DOHH2 (cell line): ENCODE measurements around the gene CLHC1.

Experiments used
- H3F3A ChIP-seq: fragments of 200-600 bp; sonication (generic), shearing (Covaris generic); 2 replicates; pipeline ENCODE4 v1.6.0; 2016; ENCODE audit warnings: antibody characterized with exemption, mild to moderate bottlenecking; ENCODE audit not compliant: control insufficient read depth, insufficient read depth
- H3K27ac ChIP-seq: fragments of 200-600 bp; sonication (generic); 2 replicates; pipeline ENCODE4 v1.5.1; 2014; ENCODE audit warnings: low read depth, mild to moderate bottlenecking, low read length, moderate library complexity
- H3K27me3 ChIP-seq: fragments of 200-600 bp; sonication (generic); 2 replicates; pipeline ENCODE4 v1.6.1; 2014; ENCODE audit warnings: mild to moderate bottlenecking, low read length, mixed read lengths; ENCODE audit not compliant: control insufficient read depth
- H3K36me3 ChIP-seq: fragments of 200-600 bp; sonication (generic); 2 replicates; pipeline ENCODE4 v1.6.1; 2014; ENCODE audit warnings: mild to moderate bottlenecking, low read length, moderate library complexity, mixed read lengths; ENCODE audit not compliant: control insufficient read depth
- H3K4me1 ChIP-seq: fragments of 200-600 bp; sonication (generic); 2 replicates; pipeline ENCODE4 v1.6.1; 2014; ENCODE audit warnings: mild to moderate bottlenecking, low read length, mixed read lengths; ENCODE audit not compliant: control insufficient read depth
- H3K4me2 ChIP-seq: fragments of 200-600 bp; sonication (generic); 2 replicates; pipeline ENCODE4 v1.6.0; 2014; ENCODE audit warnings: mild to moderate bottlenecking, low read length, moderate library complexity
- H3K4me3 ChIP-seq: fragments of 200-600 bp; sonication (generic); 2 replicates; pipeline ENCODE4 v1.5.1; 2014; ENCODE audit warnings: mild to moderate bottlenecking, low read length, mixed read lengths
- H3K79me2 ChIP-seq: fragments of 200-600 bp; sonication (generic); 2 replicates; pipeline ENCODE4 v1.6.1; 2014; ENCODE audit warnings: mild to moderate bottlenecking, low read length, mixed read lengths; ENCODE audit not compliant: control insufficient read depth
- H3K9me2 ChIP-seq: fragments of 200-600 bp; sonication (generic); replicated peaks from 2 replicates; pipeline ENCODE4 v1.6.1; 2014; ENCODE audit warnings: mild to moderate bottlenecking, low read length, mixed read lengths; ENCODE audit not compliant: control insufficient read depth
- H3K9me3 ChIP-seq: fragments of 200-600 bp; sonication (generic); 2 replicates; pipeline ENCODE4 v1.6.1; 2014; ENCODE audit warnings: antibody characterized with exemption, low read length, mixed read lengths; ENCODE audit not compliant: control insufficient read depth, insufficient read depth
- H4K20me1 ChIP-seq: fragments of 200-600 bp; sonication (generic); 2 replicates; pipeline ENCODE4 v1.6.0; 2014; ENCODE audit warnings: low read depth, mild to moderate bottlenecking, antibody characterized with exemption, low read length, moderate library complexity; ENCODE audit not compliant: control insufficient read depth, insufficient read depth
- EZH2phosphoT487 ChIP-seq: fragments of 200-600 bp; sonication (generic); IDR thresholded peaks from 2 replicates; pipeline ENCODE4 v1.6.1; 2017; ENCODE audit warnings: borderline replicate concordance, mild to moderate bottlenecking, antibody characterized with exemption, low read length, moderate library complexity, mixed read lengths
- TF ChIP-seq, protein P1 (sequence below): fragments of 200-600 bp; sonication (generic); IDR thresholded peaks from one replicate; pipeline ENCODE4 v1.5.1; 2014; ENCODE audit warnings: antibody characterized with exemption, mild to moderate bottlenecking, low read depth, low read length; ENCODE audit not compliant: poor library complexity, severe bottlenecking

CLHC1 gene

DNA sequence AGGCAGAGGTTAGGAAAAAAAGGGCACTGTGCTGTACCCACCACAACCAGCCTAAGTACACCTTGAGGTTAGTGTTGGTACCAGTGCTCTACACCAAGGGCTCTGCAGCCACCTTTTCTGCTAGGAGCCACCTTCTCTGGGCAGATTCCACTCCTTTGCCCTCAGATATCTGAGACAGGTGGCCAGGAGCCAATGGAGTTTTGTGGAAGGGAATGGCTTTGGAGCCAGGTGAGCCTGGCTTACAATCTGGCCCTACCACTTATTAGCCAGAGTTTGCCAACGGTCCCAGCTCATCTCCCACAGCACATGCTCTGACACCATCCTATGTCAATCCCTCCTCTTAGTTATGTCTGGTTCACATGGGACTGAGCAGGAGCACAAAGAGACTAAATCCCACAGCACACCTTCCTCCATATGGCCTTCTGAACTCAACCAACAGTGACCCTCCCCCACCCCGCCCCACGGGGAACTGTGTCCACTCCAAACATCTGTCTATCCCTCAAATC lies 77.5 kb downstream of the CLHC1 start:
- Histone ChIP-seq H3K4me2 (no peak overlapping the region), H4K20me1 (no peaks in the 10 kb centered on the region), H3K27ac (no peak overlapping the region), H3K4me1 (peaks cover 52% of the 10 kb centered on the region), H3K27me3 (no peaks in the 10 kb centered on the region), H3K79me2 (no peaks in the 10 kb centered on the region), H3K9me3 (no peaks in the 10 kb centered on the region), H3K4me3 (no peak overlapping the region), H3F3A (no peaks in the 10 kb centered on the region), H3K36me3 (no peaks in the 10 kb centered on the region), H3K9me2 (no peaks in the 10 kb centered on the region)
- TF ChIP-seq EZH2phosphoT487: no peak
- TF ChIP-seq, protein P1, sequence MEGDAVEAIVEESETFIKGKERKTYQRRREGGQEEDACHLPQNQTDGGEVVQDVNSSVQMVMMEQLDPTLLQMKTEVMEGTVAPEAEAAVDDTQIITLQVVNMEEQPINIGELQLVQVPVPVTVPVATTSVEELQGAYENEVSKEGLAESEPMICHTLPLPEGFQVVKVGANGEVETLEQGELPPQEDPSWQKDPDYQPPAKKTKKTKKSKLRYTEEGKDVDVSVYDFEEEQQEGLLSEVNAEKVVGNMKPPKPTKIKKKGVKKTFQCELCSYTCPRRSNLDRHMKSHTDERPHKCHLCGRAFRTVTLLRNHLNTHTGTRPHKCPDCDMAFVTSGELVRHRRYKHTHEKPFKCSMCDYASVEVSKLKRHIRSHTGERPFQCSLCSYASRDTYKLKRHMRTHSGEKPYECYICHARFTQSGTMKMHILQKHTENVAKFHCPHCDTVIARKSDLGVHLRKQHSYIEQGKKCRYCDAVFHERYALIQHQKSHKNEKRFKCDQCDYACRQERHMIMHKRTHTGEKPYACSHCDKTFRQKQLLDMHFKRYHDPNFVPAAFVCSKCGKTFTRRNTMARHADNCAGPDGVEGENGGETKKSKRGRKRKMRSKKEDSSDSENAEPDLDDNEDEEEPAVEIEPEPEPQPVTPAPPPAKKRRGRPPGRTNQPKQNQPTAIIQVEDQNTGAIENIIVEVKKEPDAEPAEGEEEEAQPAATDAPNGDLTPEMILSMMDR: no peak

DNA sequence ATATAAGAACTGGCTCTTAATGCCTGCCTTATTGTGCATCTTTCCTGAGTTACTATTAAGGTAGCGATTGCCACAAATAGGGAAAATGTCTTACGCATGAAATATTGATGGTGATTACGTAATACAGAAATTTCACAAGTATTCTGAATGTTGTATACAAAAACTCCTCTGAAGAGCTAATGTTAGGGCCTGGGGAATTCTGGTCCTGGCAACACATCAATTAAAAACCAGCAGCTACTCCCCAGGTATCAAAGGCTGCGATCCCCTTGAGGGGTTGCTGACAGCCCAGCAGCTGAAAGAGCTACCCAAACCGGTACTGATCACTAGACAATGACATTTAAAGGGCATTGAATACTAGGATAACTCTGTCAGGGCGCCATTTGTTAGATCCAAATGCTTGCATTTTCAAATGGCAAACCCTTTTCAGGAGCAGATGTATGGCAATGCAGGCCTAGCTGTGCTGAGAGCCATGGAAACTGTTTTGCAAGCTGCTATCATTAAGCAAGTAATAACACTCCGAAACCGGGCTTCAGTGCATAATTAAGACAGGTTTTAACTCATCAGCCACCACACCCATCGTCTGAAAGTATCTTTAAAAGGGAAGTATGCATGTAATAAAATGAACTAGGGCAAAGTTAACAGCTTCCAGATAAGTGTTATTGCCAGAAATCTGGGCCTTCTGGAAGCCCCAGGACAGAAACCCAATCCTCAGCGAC lies 78.4 kb downstream of the CLHC1 start:
- H3K4me3 ChIP-seq: no peak overlapping the region
- H3F3A ChIP-seq: no peaks in the 10 kb centered on the region
- no peaks in the 10 kb centered on the region for H3K9me3 ChIP-seq
- no peak overlapping the region for H3K4me2 ChIP-seq
- H3K27me3 ChIP-seq: no peaks in the 10 kb centered on the region
- H3K27ac ChIP-seq: no peak overlapping the region
- no peaks in the 10 kb centered on the region for H3K79me2 ChIP-seq
- H3K36me3 ChIP-seq: no peaks in the 10 kb centered on the region
- TF ChIP-seq, protein P1: no peak
- TF ChIP-seq EZH2phosphoT487: no peak
- no peaks in the 10 kb centered on the region for H3K9me2 ChIP-seq
- peaks cover 43% of the 10 kb centered on the region for H3K4me1 ChIP-seq
- H4K20me1 ChIP-seq: no peaks in the 10 kb centered on the region

DNA sequence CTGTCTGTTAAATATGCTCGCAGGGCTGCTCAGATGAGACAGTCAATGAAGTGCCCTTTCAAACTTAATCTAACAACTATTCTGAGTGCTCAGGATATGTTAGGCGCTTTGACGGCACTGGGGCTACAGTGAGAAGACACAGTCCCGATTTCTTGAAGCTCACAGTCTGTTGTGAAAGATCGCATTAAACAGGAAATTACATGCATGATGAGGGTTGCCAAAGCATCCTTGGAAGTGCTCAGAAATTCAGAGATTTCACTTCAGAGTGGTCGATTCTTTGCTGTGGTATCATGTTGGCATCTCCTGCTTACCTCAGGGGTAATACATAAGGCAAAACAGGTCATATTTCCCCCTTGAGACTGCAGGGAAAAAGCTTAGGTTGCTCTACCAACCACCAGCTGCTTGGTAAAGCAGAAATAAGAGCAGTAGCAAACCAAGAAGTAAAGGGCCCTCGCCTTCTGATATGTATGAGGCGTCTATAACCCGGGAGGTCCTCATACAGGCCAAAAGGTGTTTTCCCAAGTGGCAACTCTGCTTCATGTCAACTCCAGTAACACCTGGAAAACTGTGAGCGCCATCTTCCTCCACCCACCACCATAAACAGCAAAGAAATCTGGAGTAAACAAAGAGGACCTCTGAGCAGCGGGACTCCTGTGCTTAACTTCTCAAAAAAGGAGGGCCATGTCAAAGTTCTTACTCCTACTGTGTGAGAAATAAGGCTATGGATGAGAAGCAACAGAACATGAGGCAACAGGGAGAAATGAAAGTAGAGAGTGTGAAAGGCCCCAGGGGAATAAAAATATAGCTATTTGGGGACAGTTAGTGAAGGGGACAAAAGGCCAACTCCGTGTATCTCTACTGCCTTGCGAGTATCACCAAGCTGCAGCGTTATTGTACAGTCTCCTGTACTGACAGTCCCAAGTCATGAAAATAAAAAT lies 79.3 kb downstream of the CLHC1 start:
- Histone ChIP-seq H3K27me3 (no peaks in the 10 kb centered on the region), H3K4me1 (peaks cover 35% of the 10 kb centered on the region), H3F3A (no peaks in the 10 kb centered on the region), H3K9me2 (no peaks in the 10 kb centered on the region), H3K4me2 (0 out of 2 replicates have a peak overlapping the region, but pooled peaks have one; percentile 5), H3K27ac (no peak overlapping the region), H4K20me1 (no peaks in the 10 kb centered on the region), H3K36me3 (no peaks in the 10 kb centered on the region), H3K79me2 (no peaks in the 10 kb centered on the region), H3K4me3 (no peak overlapping the region), H3K9me3 (no peaks in the 10 kb centered on the region)
- TF ChIP-seq, protein P1: no peak
- TF ChIP-seq EZH2phosphoT487: no peak
